HT-29 (cell line): ENCODE data around the gene SCGB1C2. TPM values are rescaled to one million over a fixed set of nuclear protein-coding genes. Genes with fewer than 3 reads are reported as not detected.

Experiments
- DNase-seq: peaks from one replicate; pipeline ENCODE4 v3.0.0-alpha.2; 2015; ENCODE audit warnings: low spot score
- total RNA-seq: library from RNA; depleted of rRNA; stranded (reverse); fragments of >200 nt; shearing (Covaris generic); gene quantifications from 2 replicates; pipeline ENCODE4 v1.2.3, GENCODE V29; 2014

The SCGB1C2 gene
- total RNA-seq, 1 experiment from 2014 or later: not detected

GRCh38 chr17:170130-170670 is 32.8 kb downstream of the SCGB1C2 start:
- no peak for DNase-seq

DNA sequence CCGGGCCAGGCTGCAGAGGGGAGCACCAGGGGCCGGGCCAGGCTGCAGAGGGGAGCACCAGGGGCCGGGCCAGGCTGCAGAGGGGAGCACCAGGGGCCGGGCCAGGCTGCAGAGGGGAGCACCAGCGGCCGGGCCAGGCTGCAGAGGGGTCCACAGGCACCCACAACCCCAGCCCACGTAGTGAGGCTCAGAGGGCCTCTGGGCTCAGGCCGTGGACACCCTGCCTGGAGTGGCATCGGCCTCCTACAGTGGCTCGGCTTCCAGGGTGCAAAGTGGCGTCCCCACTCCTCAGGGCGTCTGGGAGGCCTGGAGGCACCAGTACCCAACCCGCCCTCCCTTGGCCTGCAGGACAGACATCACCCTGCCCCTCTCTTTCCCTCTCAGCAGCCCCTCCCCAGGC is 34.5 kb downstream of the SCGB1C2 start:
- DNase-seq: no peak

- no peak for DNase-seq
Measured at GRCh38 chr17:172401-172800, 35.0 kb downstream of the SCGB1C2 start.

- DNase-seq: no peak
Measured at GRCh38 chr17:173166-173911, 36.0 kb downstream of the SCGB1C2 start.

- no peak for DNase-seq
Measured at GRCh38 chr17:177155-177554, 39.8 kb downstream of the SCGB1C2 start.

DNA sequence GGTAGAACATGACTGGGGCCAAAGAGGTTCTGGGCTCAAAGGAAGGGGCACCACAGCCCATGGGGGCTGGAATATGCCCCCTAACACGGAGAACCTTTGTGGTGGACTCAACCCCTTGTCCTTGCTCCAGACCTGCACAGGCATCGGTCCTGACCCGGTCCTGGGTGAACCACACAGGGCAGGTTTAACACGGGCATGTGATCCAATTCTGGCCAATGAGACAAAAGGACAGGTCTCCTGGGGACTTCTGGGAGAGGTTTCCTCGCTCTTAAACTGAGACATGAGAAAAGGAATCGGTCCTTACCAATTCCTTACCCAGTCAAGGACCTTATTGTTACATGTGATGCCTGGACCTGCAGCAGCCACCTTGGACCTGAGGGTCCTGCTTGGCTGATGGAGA is 40.4 kb downstream of the SCGB1C2 start:
- DNase-seq: no peak

- DNase-seq: no peak
Measured at GRCh38 chr17:178292-179065, 41.1 kb downstream of the SCGB1C2 start.

DNA sequence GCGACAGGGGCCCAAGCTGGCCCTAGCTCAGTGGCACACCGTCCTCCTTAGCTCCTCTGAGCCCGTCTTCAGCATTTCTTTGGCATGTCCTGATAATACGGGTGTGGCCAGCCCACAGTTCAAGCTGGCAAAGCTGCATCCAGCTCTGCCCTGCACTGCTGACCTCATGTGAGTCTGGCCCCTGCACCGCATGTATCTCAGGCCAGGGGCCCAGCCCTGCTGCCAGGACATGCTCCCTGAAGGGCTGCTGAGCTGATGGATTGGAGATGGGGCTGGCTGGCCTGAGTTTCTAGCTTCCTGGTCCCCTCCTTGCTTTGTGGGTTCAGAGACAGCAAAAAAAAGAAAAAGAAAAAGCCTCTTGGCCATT is 41.7 kb downstream of the SCGB1C2 start:
- no peak for DNase-seq

GRCh38 chr17:179781-180380 is 42.5 kb downstream of the SCGB1C2 start:
- no peak for DNase-seq

- DNase-seq: no peak
Measured at GRCh38 chr17:180381-181244, 43.2 kb downstream of the SCGB1C2 start.

- no peak for DNase-seq
Measured at GRCh38 chr17:181245-182049, 44.1 kb downstream of the SCGB1C2 start, which contains the start of gene DOC2B. TSS of gene DOC2B (minus strand) at chr17:181650. CDS start at chr17:181479, 171 bp downstream.

DNA sequence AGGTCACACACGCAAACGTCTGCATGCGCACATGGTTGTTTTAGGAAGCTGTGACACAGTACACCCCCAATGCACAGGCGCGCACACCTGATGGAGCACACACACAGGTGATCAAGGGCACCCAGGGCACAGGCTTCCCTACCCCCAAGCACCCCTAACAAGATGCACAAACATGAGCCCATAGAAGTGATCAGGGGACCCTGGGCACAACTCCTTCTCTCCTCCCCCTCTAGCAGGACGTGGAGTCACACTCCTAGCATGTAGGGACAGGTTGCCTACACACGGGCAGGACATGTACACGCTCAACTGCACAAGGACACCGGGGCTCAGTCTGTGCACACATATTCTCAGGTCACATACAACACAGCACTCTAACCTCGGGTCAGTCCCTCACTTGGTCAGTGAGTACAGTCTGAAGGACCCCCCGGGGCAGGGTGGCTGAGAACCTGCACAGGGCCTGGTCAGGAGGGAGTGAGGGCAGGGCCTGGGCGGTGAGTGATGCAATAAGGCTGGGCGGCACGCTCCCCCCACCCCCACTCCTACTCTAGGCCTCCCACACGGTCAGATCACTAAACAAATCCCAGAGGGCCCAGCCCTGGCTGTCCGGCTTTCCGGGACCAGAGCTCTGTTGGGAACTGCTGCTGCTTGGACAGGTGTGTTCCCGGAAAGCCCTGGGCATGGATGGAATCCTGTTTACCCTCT is 44.8 kb downstream of the SCGB1C2 start:
- no peak for DNase-seq

DNA sequence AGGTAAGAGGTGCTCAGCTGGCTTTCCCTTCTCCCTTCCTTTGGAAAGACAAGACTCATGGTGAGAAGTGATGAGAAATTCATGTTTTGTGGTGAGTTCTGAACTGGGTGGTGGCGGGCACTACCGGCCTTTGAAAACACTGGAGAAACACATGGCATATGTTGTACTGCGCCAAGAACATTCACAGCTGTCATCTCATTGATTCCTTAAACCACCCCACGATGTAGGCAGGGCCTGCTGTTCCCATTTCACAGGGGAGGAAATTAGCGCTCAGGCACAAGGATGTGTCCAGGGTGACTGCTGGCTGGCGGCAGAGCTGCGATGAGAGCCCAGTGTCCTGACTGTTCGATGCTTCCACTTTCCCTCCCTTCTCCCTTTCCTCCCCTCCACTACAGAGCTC is 45.7 kb downstream of the SCGB1C2 start:
- DNase-seq: no peak

DNA sequence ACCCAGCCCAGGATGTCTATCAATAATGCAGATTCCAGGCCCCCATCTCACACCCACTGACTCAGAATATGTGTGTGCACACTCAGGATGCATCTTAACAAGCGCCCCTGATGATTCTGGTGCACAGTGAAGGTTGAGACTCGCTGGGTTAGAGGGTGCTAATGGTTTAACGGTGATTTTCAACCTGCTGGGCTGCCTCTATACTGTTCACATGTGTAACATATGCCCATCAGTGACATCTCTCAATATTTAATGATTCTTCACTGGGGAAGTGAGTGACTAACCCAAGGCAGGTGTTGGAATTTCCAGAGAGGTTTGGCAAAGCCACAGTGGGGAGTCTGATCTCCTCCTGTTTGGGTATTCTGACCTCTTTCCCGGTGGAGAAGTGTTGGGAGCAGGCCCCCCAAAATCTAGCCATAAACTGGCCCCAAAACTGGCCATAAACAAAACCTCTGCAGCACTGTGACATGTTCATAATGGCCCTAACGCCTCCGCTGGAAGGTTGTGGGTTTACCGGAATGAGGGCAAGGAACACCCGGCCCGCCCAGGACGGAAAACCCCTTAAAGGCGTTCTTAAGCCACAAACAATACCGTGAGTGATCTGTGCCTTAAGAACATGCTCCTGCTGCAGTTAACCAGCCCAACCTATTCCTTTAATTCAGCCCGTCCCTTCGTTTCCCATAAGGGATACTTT is 48.2 kb downstream of the SCGB1C2 start:
- DNase-seq: no peak

- DNase-seq: no peak
Measured at GRCh38 chr17:187130-187529, 49.8 kb downstream of the SCGB1C2 start.
